Suprapubic skin (tissue), 4 donors: Measurements from ENCODE around the gene AKR7A2. TPM values are rescaled to one million over a fixed set of nuclear protein-coding genes. Genes with fewer than 3 reads are reported as not detected.

Experiments used
- DNase-seq, 2 donors: peaks; one replicate each; pipeline ENCODE4 v3.0.0-alpha.2; 2019; ENCODE audit warnings: low spot score in 2 of 2
- H3K27ac ChIP-seq: fragments of 200-600 bp; sonication (generic); one replicate; pipeline ENCODE4 v1.5.1; 2019
- H3K27me3 ChIP-seq: fragments of 200-600 bp; sonication (generic); one replicate; pipeline ENCODE4 v1.5.1; 2019
- H3K36me3 ChIP-seq: fragments of 200-600 bp; sonication (generic); one replicate; pipeline ENCODE4 v1.5.1; 2019
- H3K4me1 ChIP-seq: fragments of 200-600 bp; sonication (generic); one replicate; pipeline ENCODE4 v1.5.1; 2019
- H3K4me3 ChIP-seq: fragments of 200-600 bp; sonication (generic); one replicate; pipeline ENCODE4 v1.5.1; 2019; ENCODE audit warnings: mild to moderate bottlenecking
- H3K9me3 ChIP-seq: fragments of 200-600 bp; sonication (generic); one replicate; pipeline ENCODE4 v1.5.1; 2019
- CTCF ChIP-seq, 2 donors: fragments of 200-600 bp in 1 of 2; fragments of 450-650 bp in 1 of 2; sonication (generic) in 1 of 2; IDR thresholded peaks; one replicate each; pipeline ENCODE4 v1.5.1; 2016 to 2019; ENCODE audit warnings: antibody characterized with exemption in 2 of 2, mild to moderate bottlenecking in 1 of 2, moderate library complexity in 1 of 2
- EP300 ChIP-seq: sonication (generic); formaldehyde crosslinking; IDR thresholded peaks from one replicate; pipeline ENCODE4 v1.6.1; 2017; ENCODE audit warnings: antibody characterized with exemption
- POLR2A ChIP-seq, 2 donors: fragments of 450-650 bp; IDR thresholded peaks; one replicate each; pipeline ENCODE4 v1.6.1; 2017; ENCODE audit warnings: antibody characterized with exemption in 2 of 2, mild to moderate bottlenecking in 2 of 2, moderate library complexity in 2 of 2
- POLR2AphosphoS5 ChIP-seq, 3 donors: sonication (generic); formaldehyde crosslinking; IDR thresholded peaks; one replicate each; pipeline ENCODE4 v1.6.1; 2017; ENCODE audit warnings: antibody characterized with exemption in 3 of 3
- WGBS: methylation state at CpG from one replicate; pipeline ENCODE4 v1.1.5; 2018; 5-methylcytosine and 5-hydroxymethylcytosine counted together
- total RNA-seq, 4 donors: library from RNA; depleted of rRNA; stranded (reverse); fragments of >200 nt; gene quantifications; one replicate each; pipeline ENCODE4 v1.1.0, GENCODE V29; 2016

Gene AKR7A2
- total RNA-seq, 4 donors from 2014 or later: 64.8 to 95.6 (median 69.4) TPM

DNA sequence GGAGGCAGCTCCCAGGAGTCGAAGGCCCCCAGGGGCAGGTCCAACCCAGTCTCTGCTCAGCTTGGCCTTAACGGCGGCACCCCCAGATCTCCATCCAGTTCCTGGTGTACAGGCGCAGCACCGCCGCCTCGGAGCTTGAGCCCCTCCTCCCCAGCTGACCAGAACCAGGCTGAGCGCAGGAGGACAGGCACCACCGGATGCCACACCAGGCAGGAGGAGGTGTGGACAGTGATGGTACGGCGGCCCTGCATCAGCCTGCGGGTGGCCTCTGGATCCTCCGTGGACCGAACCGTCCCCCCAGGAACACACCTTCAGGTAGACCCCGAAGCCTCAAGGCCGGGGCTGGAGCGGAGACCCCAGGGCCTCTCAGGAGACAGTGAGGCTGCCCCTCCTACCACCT is 16.5 kb upstream of the AKR7A2 start:
- no peak for DNase-seq
- Histone ChIP-seq H3K9me3 (no peaks in the 10 kb centered on the region), H3K4me3 (no peak overlapping the region), H3K36me3 (peaks cover 54% of the 10 kb centered on the region), H3K4me1 (no peaks in the 10 kb centered on the region), H3K27ac (no peak overlapping the region), H3K27me3 (no peaks in the 10 kb centered on the region)
- WGBS: 86% methylated on average over 10 of the region's 18 CpGs
- TF ChIP-seq CTCF (IDR thresholded peaks at IDR 0.05) (no peak), EP300 (no peak), POLR2A (IDR thresholded peaks at IDR 0.05) (no peak), POLR2AphosphoS5 (IDR thresholded peaks at IDR 0.05) (no peak)

DNA sequence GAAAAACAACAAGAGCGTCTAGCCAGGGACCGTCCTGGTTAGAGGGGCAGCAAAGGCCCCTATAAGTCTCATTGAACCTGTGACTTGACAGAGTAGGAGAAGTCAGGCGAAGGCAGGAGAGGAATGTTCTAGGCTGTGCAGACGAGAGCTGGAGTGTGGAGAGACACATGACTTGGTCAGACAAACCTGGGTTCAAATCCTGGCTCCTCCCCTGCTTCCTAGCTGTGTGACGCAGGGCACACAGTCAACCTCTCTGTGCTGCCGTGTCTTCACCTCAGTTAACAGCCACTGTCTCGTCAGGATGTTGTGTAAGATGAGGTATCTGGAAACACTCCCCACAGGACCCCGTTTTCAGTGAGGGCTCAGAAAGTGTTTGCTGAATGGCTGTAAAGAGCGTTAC is 15.8 kb upstream of the AKR7A2 start:
- no peak for DNase-seq
- WGBS: 94% methylated on average over 9 of the region's 9 CpGs
- Histone ChIP-seq H3K9me3 (no peaks in the 10 kb centered on the region), H3K27me3 (no peaks in the 10 kb centered on the region), H3K4me1 (no peaks in the 10 kb centered on the region), H3K27ac (no peak overlapping the region), H3K36me3 (peaks cover 60% of the 10 kb centered on the region), H3K4me3 (no peak overlapping the region)
- no peak for TF ChIP-seq POLR2AphosphoS5 (IDR thresholded peaks at IDR 0.05)
- TF ChIP-seq CTCF (IDR thresholded peaks at IDR 0.05): no peak
- TF ChIP-seq POLR2A (IDR thresholded peaks at IDR 0.05): no peak
- TF ChIP-seq EP300: no peak

DNA sequence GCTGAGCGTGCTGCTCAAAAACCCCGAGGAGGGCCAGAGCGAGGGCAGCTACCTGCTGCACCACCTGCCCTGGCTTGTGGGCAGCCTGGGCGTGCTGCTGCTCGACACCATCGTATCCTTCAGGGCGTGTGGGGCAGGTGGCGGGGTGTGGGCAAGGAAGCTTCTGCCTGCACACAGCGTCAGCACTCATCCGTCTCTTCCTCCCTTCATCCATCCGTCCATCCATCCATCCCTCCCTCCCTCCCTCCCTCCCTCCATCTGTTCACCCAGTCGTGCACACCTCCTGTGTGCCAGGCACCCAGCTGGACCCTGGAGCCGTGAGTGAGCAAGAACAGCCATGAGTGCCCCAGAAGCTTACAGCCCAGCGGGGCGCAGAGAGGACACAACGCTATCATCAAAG is 15.4 kb upstream of the AKR7A2 start:
- no peak for TF ChIP-seq EP300
- no peak for TF ChIP-seq CTCF (IDR thresholded peaks at IDR 0.05)
- no peak for TF ChIP-seq POLR2AphosphoS5 (IDR thresholded peaks at IDR 0.05)
- TF ChIP-seq POLR2A (IDR thresholded peaks at IDR 0.05): no peak
- H3K36me3 ChIP-seq: peaks cover 63% of the 10 kb centered on the region
- 85% methylated on average over 7 of the region's 16 CpGs for WGBS
- no peak overlapping the region for H3K27ac ChIP-seq
- no peaks in the 10 kb centered on the region for H3K4me1 ChIP-seq
- H3K27me3 ChIP-seq: no peaks in the 10 kb centered on the region
- DNase-seq: no peak
- no peak overlapping the region for H3K4me3 ChIP-seq
- no peaks in the 10 kb centered on the region for H3K9me3 ChIP-seq

- Histone ChIP-seq H3K9me3 (no peaks in the 10 kb centered on the region), H3K4me3 (no peak overlapping the region), H3K27me3 (no peaks in the 10 kb centered on the region), H3K36me3 (peaks cover 68% of the 10 kb centered on the region), H3K27ac (no peak overlapping the region), H3K4me1 (no peaks in the 10 kb centered on the region)
- no peak for DNase-seq
- no peak for TF ChIP-seq POLR2AphosphoS5 (IDR thresholded peaks at IDR 0.05)
- no peak for TF ChIP-seq EP300
- TF ChIP-seq CTCF (IDR thresholded peaks at IDR 0.05): no peak
- no peak for TF ChIP-seq POLR2A (IDR thresholded peaks at IDR 0.05)
- 80% methylated on average over 4 of the region's 6 CpGs for WGBS
Observed at GRCh38 chr1:19326748-19327065, 14.8 kb upstream of the AKR7A2 start.

DNA sequence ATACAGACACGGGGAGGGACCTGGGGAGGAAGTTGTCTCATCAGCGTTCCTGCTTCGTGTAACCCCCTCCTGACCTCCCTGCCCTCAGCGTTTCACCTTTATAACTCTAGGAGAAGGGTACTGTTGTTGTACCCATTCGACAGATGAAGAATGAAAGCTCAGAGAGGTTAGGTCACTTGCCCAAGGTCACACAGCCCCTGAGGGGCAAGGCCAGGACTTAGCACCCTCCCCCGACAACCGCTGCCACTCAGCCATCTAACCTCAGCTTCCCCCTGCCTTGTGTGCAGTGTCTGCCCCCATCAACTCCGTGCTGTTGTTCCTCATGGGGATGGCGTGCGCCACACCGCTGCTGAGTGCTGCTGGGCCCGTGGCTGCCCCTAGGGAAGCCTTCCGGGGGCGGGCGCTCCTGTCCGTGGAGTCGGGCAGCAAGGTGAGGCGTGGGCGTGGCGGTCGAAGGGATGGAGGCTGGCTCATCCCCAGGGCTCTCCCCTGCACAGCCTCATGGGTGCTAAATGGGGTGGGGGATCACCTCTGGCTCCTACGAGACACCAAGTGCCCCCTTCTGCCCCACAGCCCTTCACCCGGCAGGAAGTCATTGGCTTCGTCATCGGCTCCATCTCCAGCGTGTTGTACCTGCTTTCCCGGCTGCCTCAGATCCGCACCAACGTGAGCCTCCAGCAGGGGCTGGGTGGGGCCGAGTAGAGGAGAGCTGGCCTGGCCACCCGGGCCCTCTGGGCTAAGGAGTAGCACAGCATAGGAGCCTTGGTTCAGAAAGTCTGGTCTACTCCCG is 14.2 kb upstream of the AKR7A2 start:
- no peaks in the 10 kb centered on the region for H3K9me3 ChIP-seq
- H3K4me1 ChIP-seq: no peaks in the 10 kb centered on the region
- H3K27me3 ChIP-seq: no peaks in the 10 kb centered on the region
- 91% methylated on average over 13 of the region's 32 CpGs for WGBS
- no peak overlapping the region for H3K4me3 ChIP-seq
- peaks cover 69% of the 10 kb centered on the region for H3K36me3 ChIP-seq
- DNase-seq: no peak
- TF ChIP-seq CTCF (IDR thresholded peaks at IDR 0.05) (no peak), POLR2A (IDR thresholded peaks at IDR 0.05) (no peak), POLR2AphosphoS5 (IDR thresholded peaks at IDR 0.05) (no peak), EP300 (no peak)
- H3K27ac ChIP-seq: no peak overlapping the region
